ENCODE measurements around the gene KLRC3. TPM values are rescaled to one million over a fixed set of nuclear protein-coding genes. Genes with fewer than 3 reads are reported as not detected.
A peak's percentile ranks its signal among the peaks of the same experiment; 100 is the strongest.
"Not testable (repeated sequence)": the region's sequence is repeated elsewhere in the genome, so short reads cannot be mapped to it uniquely, and the experiment has no call there.

The KLRC3 gene
- total and polyA plus RNA-seq, 2 donors (not counting 3 experiments of a cell fraction or from before 2014, with no cell fraction given), result not detected

- Histone ChIP-seq H3K4me3 (replicated peaks in 1 of 3; ENCODE audit: insufficient read depth in 1 of 3, low read depth in 1 of 3, low read length in 3 of 3) (no peak overlapping the region), H3K9me1 (replicated peaks; ENCODE audit: control insufficient read depth, extremely low read depth, insufficient read depth, low read length) (no peaks in the 10 kb centered on the region), H3K4me1 (ENCODE audit: control insufficient read depth, extremely low read depth, insufficient read depth, low read length) (no peaks in the 10 kb centered on the region), H2AFZ (ENCODE audit: low read depth, low read length) (no peak overlapping the region), H3K36me3 (ENCODE audit: control insufficient read depth in 2 of 2, extremely low read depth in 1 of 2, insufficient read depth in 2 of 2, low read length in 2 of 2) (no peaks in the 10 kb centered on the region), H3K27ac (ENCODE audit: insufficient read depth, low read depth, low read length) (no peak overlapping the region), H3K4me2 (ENCODE audit: insufficient read depth, low read length) (no peak overlapping the region), H4K20me1 (replicated peaks; ENCODE audit: control insufficient read depth, extremely low read depth, insufficient read depth, low read length) (no peaks in the 10 kb centered on the region), H3K9me3 (replicated peaks; ENCODE audit: control insufficient read depth, insufficient read depth, low read length) (no peaks in the 10 kb centered on the region), H3K79me2 (ENCODE audit: control insufficient read depth, insufficient read depth, low read length) (no peaks in the 10 kb centered on the region), H3K9ac (replicated peaks; ENCODE audit: extremely low read depth, insufficient read depth, low read length) (no peak overlapping the region), H3K27me3 (ENCODE audit: control insufficient read depth in 2 of 2, insufficient read depth in 2 of 2, low read length in 2 of 2) (no peaks in the 10 kb centered on the region)
- dilution Hi-C loops (cut with MboI; ENCODE audit: extremely low pct_ligation_motif_present, low sequenced_read_pairs), result no loop called here
- no peak for FAIRE-seq
- DNase-seq (ENCODE audit: low read depth, low spot score), result no peak
- no TSS peak for BruUV-seq (replicated peaks)
- intact Hi-C loops (cut with micrococcal nuclease), result no loop called here
- ChIA-PET CTCF (no interaction called here), POLR2A (no interaction called here)
- TF ChIP-seq POLR2AphosphoS5 (IDR thresholded peaks at IDR 0.05; ENCODE audit: insufficient read depth, low read depth, low read length) (no peak), MAX (IDR thresholded peaks at IDR 0.05; ENCODE audit: insufficient read depth, insufficient read length) (no peak), JUN (IDR thresholded peaks at IDR 0.05; ENCODE audit: borderline replicate concordance, insufficient read depth, insufficient read length, low read depth) (no peak), MYC (IDR thresholded peaks at IDR 0.05; ENCODE audit: low read depth, low read length) (no peak), GATA2 (IDR thresholded peaks at IDR 0.05; ENCODE audit: insufficient read depth, insufficient read length, low read depth, low read length) (no peak), FOS (IDR thresholded peaks at IDR 0.05; ENCODE audit: borderline replicate concordance, insufficient read depth, low read length) (no peak)
These were observed 23.1 kb downstream of the KLRC3 start for GRCh38 chr12:10397296-10397695.

GRCh38 chr12:10396176-10396575 lies 24.2 kb downstream of the KLRC3 start:
- DNase-seq (ENCODE audit: low read depth, low spot score); dilution Hi-C loops (cut with MboI; ENCODE audit: extremely low pct_ligation_motif_present, low sequenced_read_pairs); H3K79me2 ChIP-seq (ENCODE audit: control insufficient read depth, insufficient read depth, low read length); H3K27ac ChIP-seq (ENCODE audit: insufficient read depth, low read depth, low read length); BruUV-seq (replicated peaks); POLR2A ChIA-PET; H3K27me3 ChIP-seq (ENCODE audit: control insufficient read depth in 2 of 2, insufficient read depth in 2 of 2, low read length in 2 of 2); H2AFZ ChIP-seq (ENCODE audit: low read depth, low read length); H3K9me1 ChIP-seq (replicated peaks; ENCODE audit: control insufficient read depth, extremely low read depth, insufficient read depth, low read length); H3K4me3 ChIP-seq (replicated peaks in 1 of 3; ENCODE audit: insufficient read depth in 1 of 3, low read depth in 1 of 3, low read length in 3 of 3); H4K20me1 ChIP-seq (replicated peaks; ENCODE audit: control insufficient read depth, extremely low read depth, insufficient read depth, low read length); H3K4me1 ChIP-seq (ENCODE audit: control insufficient read depth, extremely low read depth, insufficient read depth, low read length); H3K9ac ChIP-seq (replicated peaks; ENCODE audit: extremely low read depth, insufficient read depth, low read length); H3K36me3 ChIP-seq (ENCODE audit: control insufficient read depth in 2 of 2, extremely low read depth in 1 of 2, insufficient read depth in 2 of 2, low read length in 2 of 2); intact Hi-C loops (cut with micrococcal nuclease); H3K9me3 ChIP-seq (replicated peaks; ENCODE audit: control insufficient read depth, insufficient read depth, low read length); H3K4me2 ChIP-seq (ENCODE audit: insufficient read depth, low read length): not testable (repeated sequence)
- peak; percentile 8 for FAIRE-seq
- CTCF ChIA-PET, result interaction anchor here (0.6 kb wide), 1 partner anchor 9 kb away, joined by 3 read pairs; no protein-coding TSS in a partner anchor

Measured in endothelial cell of umbilical vein (primary cell).